Colonic mucosa (tissue), 4 donors: ENCODE measurements around the gene INTS6. TPM values are rescaled to one million over a fixed set of nuclear protein-coding genes. Genes with fewer than 3 reads are reported as not detected.

Source experiments
- DNase-seq: peaks from one replicate; pipeline ENCODE4 v3.0.0-alpha.2; 2020
- H3K27ac ChIP-seq: fragments of 200-600 bp; one replicate; pipeline ENCODE4 v1.8.0; 2021
- H3K27me3 ChIP-seq: fragments of 200-600 bp; one replicate; pipeline ENCODE4 v1.8.0; 2021
- H3K36me3 ChIP-seq: fragments of 200-600 bp; one replicate; pipeline ENCODE4 v1.8.0; 2021
- H3K4me1 ChIP-seq: fragments of 200-600 bp; one replicate; pipeline ENCODE4 v1.8.0; 2021; ENCODE audit warnings: mild to moderate bottlenecking
- H3K4me3 ChIP-seq: fragments of 200-600 bp; one replicate; pipeline ENCODE4 v1.8.0; 2021
- H3K9ac ChIP-seq, 2 donors: one replicate each; pipeline ENCODE4 v1.7.0; 2013; ENCODE audit warnings: control low read depth in 2 of 2, low read depth in 2 of 2, low read length in 2 of 2
- H3K9me3 ChIP-seq: fragments of 200-600 bp; one replicate; pipeline ENCODE4 v1.8.0; 2021
- CTCF ChIP-seq: fragments of 200-600 bp; IDR thresholded peaks from one replicate; pipeline ENCODE4 v1.8.0; 2022; ENCODE audit warnings: antibody characterized with exemption, mild to moderate bottlenecking
- intact Hi-C: fragments of 100-400 bp; cut with DNase I; formaldehyde crosslinking; loops from one replicate; pipeline ENCODE4 v1.14.1; 2022
- total RNA-seq, 2 donors: library from RNA; stranded (reverse); fragmentation: NEBNext Ultra II Directional in 1 of 2; extraction: Animal tissue kit (Norgen Biotek cat#: 25700) in 1 of 2; gene quantifications; one replicate each; pipeline ENCODE4 v1.2.1, GENCODE V29; 2021
- donor health status: healthy.
- donor health status: DM: no; HTN: no; CAD: no.
- donor health status: DM: no; HTN: no; CAD: no.

INTS6 gene
- total RNA-seq, 2 donors from 2014 or later, result 30.8 to 32.3 TPM

- no peaks in the 10 kb centered on the region for H3K27me3 ChIP-seq
- H3K4me3 ChIP-seq, result no peak overlapping the region
- DNase-seq, result no peak
- H3K9me3 ChIP-seq, result no peaks in the 10 kb centered on the region
- H3K4me1 ChIP-seq, result no peaks in the 10 kb centered on the region
- intact Hi-C loops, result no loop called here
- no peak for TF ChIP-seq CTCF
- no peaks in the 10 kb centered on the region for H3K36me3 ChIP-seq
- H3K27ac ChIP-seq, result no peak overlapping the region
- no peak overlapping the region for H3K9ac ChIP-seq
Observed at GRCh38 chr13:51380269-51380668, 72.6 kb downstream of the INTS6 start.

GRCh38 chr13:51373451-51373850 lies 79.4 kb downstream of the INTS6 start:
- DNase-seq, result no peak
- peaks cover 11% of the 10 kb centered on the region for H3K36me3 ChIP-seq
- H3K9ac ChIP-seq, result no peak overlapping the region
- intact Hi-C loops, result no loop called here
- H3K9me3 ChIP-seq, result no peaks in the 10 kb centered on the region
- no peaks in the 10 kb centered on the region for H3K27me3 ChIP-seq
- H3K27ac ChIP-seq, result no peak overlapping the region
- no peak overlapping the region for H3K4me3 ChIP-seq
- TF ChIP-seq CTCF, result no peak
- no peaks in the 10 kb centered on the region for H3K4me1 ChIP-seq

- H3K27me3 ChIP-seq, result no peaks in the 10 kb centered on the region
- no peak overlapping the region for H3K4me3 ChIP-seq
- H3K4me1 ChIP-seq, result no peaks in the 10 kb centered on the region
- intact Hi-C loops, result no loop called here
- no peak overlapping the region for H3K9ac ChIP-seq
- no peak for TF ChIP-seq CTCF
- H3K36me3 ChIP-seq, result peaks cover 11% of the 10 kb centered on the region
- no peak overlapping the region for H3K27ac ChIP-seq
- DNase-seq, result no peak
- H3K9me3 ChIP-seq, result no peaks in the 10 kb centered on the region
Observed at GRCh38 chr13:51371768-51372399, 81.0 kb downstream of the INTS6 start.

GRCh38 chr13:51370811-51371210 lies 82.0 kb downstream of the INTS6 start:
- no peak overlapping the region for H3K4me3 ChIP-seq
- TF ChIP-seq CTCF, result no peak
- H3K9ac ChIP-seq, result no peak overlapping the region
- no peaks in the 10 kb centered on the region for H3K9me3 ChIP-seq
- H3K4me1 ChIP-seq, result no peaks in the 10 kb centered on the region
- intact Hi-C loops, result no loop called here
- no peak for DNase-seq
- no peaks in the 10 kb centered on the region for H3K27me3 ChIP-seq
- no peak overlapping the region for H3K27ac ChIP-seq
- H3K36me3 ChIP-seq, result peaks cover 11% of the 10 kb centered on the region

- intact Hi-C loops, result no loop called here
- H3K4me1 ChIP-seq, result no peaks in the 10 kb centered on the region
- H3K27ac ChIP-seq, result no peak overlapping the region
- H3K4me3 ChIP-seq, result no peak overlapping the region
- DNase-seq, result no peak
- H3K9ac ChIP-seq, result no peak overlapping the region
- no peaks in the 10 kb centered on the region for H3K9me3 ChIP-seq
- TF ChIP-seq CTCF, result no peak
- H3K36me3 ChIP-seq, result peaks cover 11% of the 10 kb centered on the region
- H3K27me3 ChIP-seq, result no peaks in the 10 kb centered on the region
Observed at GRCh38 chr13:51370116-51370515, 82.7 kb downstream of the INTS6 start.
